ENCODE results near the gene BEAN1. TPM values are rescaled to one million over a fixed set of nuclear protein-coding genes. Genes with fewer than 3 reads are reported as not detected.

BEAN1 gene
- total RNA-seq, 1 experiment from 2014 or later, result 0.61 TPM

DNA sequence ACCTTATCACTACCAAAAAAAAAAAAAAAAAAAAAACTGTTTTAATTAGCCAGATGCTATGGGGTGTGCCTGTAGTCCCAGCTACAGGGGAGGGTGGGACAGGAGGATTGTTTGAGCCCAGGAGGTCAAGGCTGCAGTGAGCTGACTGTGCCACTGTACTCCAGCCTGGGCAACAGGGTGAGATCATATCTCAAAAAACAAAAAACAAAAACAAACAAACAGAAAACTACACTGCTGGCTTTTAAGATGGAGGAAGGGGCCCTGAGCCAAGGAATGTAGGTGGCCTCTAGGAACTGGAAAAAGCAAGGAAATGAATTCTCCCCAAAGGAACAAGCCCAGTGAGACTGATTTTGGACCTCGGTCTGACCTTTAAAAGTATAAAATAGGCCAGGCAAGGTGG, 61.4 kb downstream of the BEAN1 start:
- Histone ChIP-seq H3K27me3 (ENCODE audit: insufficient read depth, low read length) (no peaks in the 10 kb centered on the region), H3K79me2 (ENCODE audit: insufficient read depth, low read length) (no peaks in the 10 kb centered on the region), H4K20me1 (ENCODE audit: insufficient read depth) (no peaks in the 10 kb centered on the region), H3K27ac (ENCODE audit: low read depth, low read length) (no peak overlapping the region), H2AFZ (ENCODE audit: low read depth, low read length, poor library complexity, severe bottlenecking) (no peak overlapping the region), H3K4me2 (ENCODE audit: low read length) (no peak overlapping the region), H3K9me2 (ENCODE audit: insufficient read depth) (no peaks in the 10 kb centered on the region), H3K9ac (ENCODE audit: low read length) (no peak overlapping the region), H3K9me3 (ENCODE audit: control insufficient read depth in 1 of 2, insufficient read depth in 1 of 2, low read depth in 1 of 2, low read length in 2 of 2) (no peaks in the 10 kb centered on the region), H3K36me3 (ENCODE audit: control insufficient read depth in 1 of 2, insufficient read depth in 2 of 2, low read length in 2 of 2) (no peaks in the 10 kb centered on the region), H3K4me3 (replicated peaks in 1 of 2; ENCODE audit: low read depth in 1 of 2, low read length in 2 of 2) (no peak overlapping the region), H3K4me1 (ENCODE audit: control insufficient read depth in 1 of 2, insufficient read depth in 2 of 2, low read length in 2 of 2) (peaks cover 0 to 6% of the 10 kb centered on the region in 2 experiments; a peak in 2 of 4 replicates)
- BruUV-seq (replicated peaks), result no TSS peak
- no peak for TF ChIP-seq SP1 (IDR thresholded peaks at IDR 0.05; ENCODE audit: low read depth)
- TF ChIP-seq JUND (IDR thresholded peaks at IDR 0.05), result no peak
- TF ChIP-seq RAD21 (IDR thresholded peaks at IDR 0.05; ENCODE audit: low read depth), result no peak
- no peak for TF ChIP-seq SRF (IDR thresholded peaks at IDR 0.05; ENCODE audit: low read depth)
- TF ChIP-seq CBX3 (IDR thresholded peaks at IDR 0.05; ENCODE audit: low read depth), result no peak
- TF ChIP-seq, protein P1, sequence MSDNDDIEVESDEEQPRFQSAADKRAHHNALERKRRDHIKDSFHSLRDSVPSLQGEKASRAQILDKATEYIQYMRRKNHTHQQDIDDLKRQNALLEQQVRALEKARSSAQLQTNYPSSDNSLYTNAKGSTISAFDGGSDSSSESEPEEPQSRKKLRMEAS (IDR thresholded peaks at IDR 0.05), result no peak
- TF ChIP-seq CEBPB (IDR thresholded peaks at IDR 0.05; ENCODE audit: low read depth), result no peak
- no peak for TF ChIP-seq ZNF274 (IDR thresholded peaks at IDR 0.05; ENCODE audit: low read depth, low read length)
- no peak for TF ChIP-seq ATF3 (IDR thresholded peaks at IDR 0.05)
- no peak for TF ChIP-seq REST (IDR thresholded peaks at IDR 0.05; ENCODE audit: low read depth)
- no peak for TF ChIP-seq SIN3A (IDR thresholded peaks at IDR 0.05; ENCODE audit: low read depth)
- TF ChIP-seq, protein P2, sequence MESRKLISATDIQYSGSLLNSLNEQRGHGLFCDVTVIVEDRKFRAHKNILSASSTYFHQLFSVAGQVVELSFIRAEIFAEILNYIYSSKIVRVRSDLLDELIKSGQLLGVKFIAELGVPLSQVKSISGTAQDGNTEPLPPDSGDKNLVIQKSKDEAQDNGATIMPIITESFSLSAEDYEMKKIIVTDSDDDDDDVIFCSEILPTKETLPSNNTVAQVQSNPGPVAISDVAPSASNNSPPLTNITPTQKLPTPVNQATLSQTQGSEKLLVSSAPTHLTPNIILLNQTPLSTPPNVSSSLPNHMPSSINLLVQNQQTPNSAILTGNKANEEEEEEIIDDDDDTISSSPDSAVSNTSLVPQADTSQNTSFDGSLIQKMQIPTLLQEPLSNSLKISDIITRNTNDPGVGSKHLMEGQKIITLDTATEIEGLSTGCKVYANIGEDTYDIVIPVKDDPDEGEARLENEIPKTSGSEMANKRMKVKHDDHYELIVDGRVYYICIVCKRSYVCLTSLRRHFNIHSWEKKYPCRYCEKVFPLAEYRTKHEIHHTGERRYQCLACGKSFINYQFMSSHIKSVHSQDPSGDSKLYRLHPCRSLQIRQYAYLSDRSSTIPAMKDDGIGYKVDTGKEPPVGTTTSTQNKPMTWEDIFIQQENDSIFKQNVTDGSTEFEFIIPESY (IDR thresholded peaks at IDR 0.05; ENCODE audit: extremely low read depth, insufficient replicate concordance, low read length), result no peak
- no peak for TF ChIP-seq EGR1 (IDR thresholded peaks at IDR 0.05; ENCODE audit: low read depth)
- no peak for TF ChIP-seq CTCF (IDR thresholded peaks at IDR 0.05 in 2 of 3, conservative IDR thresholded peaks at IDR 0.05 in 1 of 3; ENCODE audit: borderline replicate concordance in 1 of 3, insufficient read depth in 1 of 3, low read depth in 2 of 3, low read length in 2 of 3)
- no peak for TF ChIP-seq YY1 (IDR thresholded peaks at IDR 0.05; ENCODE audit: extremely low read depth, insufficient replicate concordance, low read depth, low read length)
- ChIA-PET CTCF (no interaction called here), POLR2A (no interaction called here), RAD21 (ENCODE audit: low non-redundant PET in 1 of 2, low total read pairs in 2 of 2, uncharacterized antibody in 2 of 2, unreplicated experiment in 2 of 2) (interaction anchor here in 1 of 2 experiments (1.4 kb wide), 1 partner anchor 82 kb away, joined by 4 read pairs; no protein-coding TSS in a partner anchor)
- no peak for DNase-seq (ENCODE audit: low read depth, low spot score)
- intact Hi-C loops (cut with micrococcal nuclease), result no loop called here
- ATAC-seq, result no peak

Measured in HCT116 (cell line).